RWPE2 (cell line): Measurements from ENCODE around the gene WWOX.

Source experiments
- ATAC-seq: fragments of 200-7000 bp; cut with Tn5 transposase; 3 replicates; pipeline ENCODE4 v1.9.1; 2021; ENCODE audit warnings: low read depth
- DNase-seq: peaks from one replicate; pipeline ENCODE4 v3.0.0-alpha.2; 2020; ENCODE audit warnings: low spot score
- H3K27ac ChIP-seq: fragments of 450-650 bp; 2 replicates; pipeline ENCODE4 v1.5.1; 2017; ENCODE audit warnings: mild to moderate bottlenecking; ENCODE audit not compliant: poor library complexity, severe bottlenecking
- H3K27me3 ChIP-seq: fragments of 250-450 bp; sonication (Bioruptor Pico); 2 replicates; pipeline ENCODE4 v1.5.1; 2021; ENCODE audit warnings: mild to moderate bottlenecking, moderate library complexity; ENCODE audit not compliant: insufficient read depth, poor library complexity, severe bottlenecking
- H3K36me3 ChIP-seq: fragments of 250-450 bp; sonication (Bioruptor Pico); 2 replicates; pipeline ENCODE4 v1.5.1; 2020; ENCODE audit warnings: low read depth, mild to moderate bottlenecking, moderate library complexity
- H3K4me1 ChIP-seq: fragments of 250-450 bp; sonication (Bioruptor Pico); 2 replicates; pipeline ENCODE4 v1.5.1; 2021; ENCODE audit warnings: mild to moderate bottlenecking, moderate library complexity; ENCODE audit not compliant: insufficient read depth, poor library complexity, severe bottlenecking
- H3K4me3 ChIP-seq: fragments of 250-450 bp; sonication (Bioruptor Pico); 2 replicates; pipeline ENCODE4 v1.5.1; 2021; ENCODE audit warnings: mild to moderate bottlenecking, moderate library complexity; ENCODE audit not compliant: severe bottlenecking
- H3K9me3 ChIP-seq: fragments of 250-450 bp; sonication (Bioruptor Pico); 2 replicates; pipeline ENCODE4 v1.5.1; 2021; ENCODE audit warnings: mild to moderate bottlenecking, moderate library complexity; ENCODE audit not compliant: severe bottlenecking
- CTCF ChIP-seq: fragments of 450-650 bp; IDR thresholded peaks from one replicate; pipeline ENCODE4 v1.5.1; 2017; ENCODE audit warnings: mild to moderate bottlenecking, moderate library complexity; ENCODE audit not compliant: poor library complexity, severe bottlenecking

Gene WWOX

GRCh38 chr16:79110953-79111352 is 1011.5 kb downstream of the WWOX start:
- H3K36me3 ChIP-seq, result no peaks in the 10 kb centered on the region
- no peaks in the 10 kb centered on the region for H3K27me3 ChIP-seq
- no peaks in the 10 kb centered on the region for H3K9me3 ChIP-seq
- no peak overlapping the region for H3K27ac ChIP-seq
- DNase-seq (no peak), ATAC-seq (no peak)
- H3K4me3 ChIP-seq, result no peak overlapping the region
- TF ChIP-seq CTCF, result no peak
- no peaks in the 10 kb centered on the region for H3K4me1 ChIP-seq

GRCh38 chr16:79112462-79112861 is 1013.0 kb downstream of the WWOX start:
- TF ChIP-seq CTCF, result no peak
- no peaks in the 10 kb centered on the region for H3K4me1 ChIP-seq
- no peaks in the 10 kb centered on the region for H3K36me3 ChIP-seq
- no peak overlapping the region for H3K27ac ChIP-seq
- no peak overlapping the region for H3K4me3 ChIP-seq
- DNase-seq, result no peak
- no peaks in the 10 kb centered on the region for H3K9me3 ChIP-seq
- no peak for ATAC-seq
- H3K27me3 ChIP-seq, result no peaks in the 10 kb centered on the region

GRCh38 chr16:79113826-79114225 is 1014.4 kb downstream of the WWOX start:
- TF ChIP-seq CTCF, result no peak
- Histone ChIP-seq H3K4me3 (no peak overlapping the region), H3K4me1 (no peaks in the 10 kb centered on the region), H3K27ac (no peak overlapping the region), H3K27me3 (no peaks in the 10 kb centered on the region), H3K36me3 (no peaks in the 10 kb centered on the region), H3K9me3 (no peaks in the 10 kb centered on the region)
- DNase-seq, result no peak
- no peak for ATAC-seq

GRCh38 chr16:79114759-79115158 is 1015.3 kb downstream of the WWOX start:
- ATAC-seq, result no peak

GRCh38 chr16:79121906-79122305 is 1022.5 kb downstream of the WWOX start:
- no peaks in the 10 kb centered on the region for H3K9me3 ChIP-seq
- no peaks in the 10 kb centered on the region for H3K4me1 ChIP-seq
- DNase-seq (no peak), ATAC-seq (no peak)
- H3K36me3 ChIP-seq, result no peaks in the 10 kb centered on the region
- H3K27ac ChIP-seq, result no peak overlapping the region
- H3K27me3 ChIP-seq, result no peaks in the 10 kb centered on the region
- no peak overlapping the region for H3K4me3 ChIP-seq
- no peak for TF ChIP-seq CTCF

More at GRCh38 chr16:79114759-79115158, 1015.3 kb downstream of the WWOX start:
- no peak overlapping the region for H3K4me3 ChIP-seq
- H3K4me1 ChIP-seq, result no peaks in the 10 kb centered on the region
- H3K27me3 ChIP-seq, result no peaks in the 10 kb centered on the region
- no peak for TF ChIP-seq CTCF
- no peak for DNase-seq
- H3K9me3 ChIP-seq, result no peaks in the 10 kb centered on the region
- H3K36me3 ChIP-seq, result no peaks in the 10 kb centered on the region
- no peak overlapping the region for H3K27ac ChIP-seq
